GM21717 (cell line): ENCODE results near the gene PHF11.

Source experiments
- ATAC-seq: cut with Tn5 transposase; IDR thresholded peaks from one replicate; pipeline ENCODE4 v1.9.1; 2021; ENCODE audit warnings: mild to moderate bottlenecking, moderate library complexity; ENCODE audit not compliant: unreplicated experiment

Gene PHF11

GRCh38 chr13:49497272-49497671, 1.5 kb downstream of the PHF11 start:
- no peak for ATAC-seq

GRCh38 chr13:49498206-49498605, 2.5 kb downstream of the PHF11 start:
- ATAC-seq = no peak

DNA sequence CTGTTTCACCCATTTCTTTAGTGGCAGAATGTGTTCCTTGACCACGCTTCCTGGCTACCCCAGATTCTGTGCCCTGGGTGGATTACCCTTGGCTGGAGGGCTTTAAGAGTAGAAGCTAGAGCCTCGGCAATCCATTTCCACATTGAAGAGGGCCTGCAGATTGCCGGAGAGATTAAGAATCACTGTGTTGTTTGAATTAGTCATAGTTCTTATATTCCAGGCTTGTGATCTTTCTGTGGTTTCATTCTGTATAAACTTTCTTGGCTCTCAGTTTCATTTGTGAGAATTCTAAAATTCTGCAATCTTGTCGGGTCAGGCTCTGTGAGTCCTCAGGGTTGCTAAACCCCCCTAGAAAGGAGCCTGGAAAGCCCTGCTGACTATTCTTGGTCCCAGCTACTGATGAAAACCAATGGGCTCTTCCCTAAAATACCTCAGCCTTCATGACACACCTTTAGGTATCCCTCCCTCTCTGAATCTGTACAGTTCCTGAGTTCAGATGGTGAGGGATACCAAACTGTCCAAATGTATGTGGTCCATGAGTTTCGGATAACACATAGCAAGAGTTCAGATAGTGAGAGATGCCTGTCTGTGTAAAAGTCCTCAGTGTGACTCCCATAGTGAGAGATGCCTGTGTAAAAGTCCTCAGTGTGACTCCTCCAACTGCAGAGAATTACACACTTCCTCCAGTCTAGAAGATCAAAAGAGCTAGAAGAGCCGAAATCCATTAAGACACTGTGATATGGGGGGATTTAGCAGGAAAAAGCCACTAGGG, 4.3 kb downstream of the PHF11 start:
- no peak for ATAC-seq

- ATAC-seq = no peak
These were observed 7.2 kb downstream of the PHF11 start for GRCh38 chr13:49502954-49503353.

DNA sequence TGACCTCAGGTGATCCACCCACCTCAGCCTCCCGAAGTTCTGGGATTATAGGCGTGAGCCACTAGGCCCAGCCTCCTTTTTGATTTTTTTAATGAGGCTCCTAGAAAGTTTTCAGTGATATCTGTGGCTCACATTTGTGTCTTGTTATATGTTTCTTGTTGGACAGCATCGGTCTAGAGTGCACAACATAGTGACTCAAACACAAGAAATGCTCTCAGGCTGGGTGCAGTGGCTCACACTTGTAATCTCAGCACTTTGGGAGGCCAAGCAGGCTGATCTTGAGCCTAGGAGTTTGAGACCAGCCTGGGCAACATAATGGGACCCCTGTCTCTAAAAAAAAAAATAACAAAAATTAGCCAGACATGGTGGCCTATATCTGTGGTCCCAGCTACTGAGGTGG, 8.2 kb downstream of the PHF11 start:
- ATAC-seq = no peak

DNA sequence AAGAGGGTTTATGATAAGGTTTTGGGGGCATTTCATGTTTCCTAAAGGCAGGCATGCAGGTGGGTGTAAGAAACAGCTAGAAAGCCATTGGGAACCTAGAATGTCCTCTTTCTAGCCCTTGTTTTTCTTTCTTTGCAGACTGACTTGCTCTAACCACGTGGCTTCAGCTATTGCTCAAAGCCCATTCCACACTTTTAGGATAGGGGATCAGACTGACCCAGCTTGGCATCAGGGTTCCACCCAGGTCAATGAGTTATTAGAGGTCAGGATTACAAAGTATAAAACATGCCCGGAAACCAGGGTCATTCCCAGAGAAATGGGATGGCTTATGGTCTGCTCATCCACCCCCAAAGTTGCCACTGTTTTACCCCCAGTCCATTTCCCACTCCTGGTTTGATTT, 16.8 kb downstream of the PHF11 start:
- no peak for ATAC-seq

DNA sequence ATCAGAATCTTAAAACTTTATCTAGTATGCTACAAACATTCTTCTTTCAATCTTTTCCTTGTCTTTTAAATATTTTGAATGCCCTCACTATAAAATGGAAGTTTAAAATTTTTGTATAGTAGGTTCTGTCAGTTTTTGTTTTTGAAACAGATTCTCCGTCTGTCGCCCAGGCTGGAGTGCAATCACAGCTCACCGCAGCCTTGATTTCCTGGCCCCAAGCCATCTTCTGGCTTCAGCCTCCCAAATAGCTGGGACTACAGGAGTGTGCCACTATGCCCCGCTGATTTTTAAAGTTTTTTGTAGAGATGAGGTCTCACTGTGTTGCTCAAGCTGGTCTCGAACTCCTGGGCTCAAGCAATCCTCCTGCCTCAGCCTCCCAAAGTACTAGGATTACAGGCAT, 20.7 kb downstream of the PHF11 start:
- ATAC-seq = no peak

- ATAC-seq = no peak
These were observed 21.7 kb downstream of the PHF11 start for GRCh38 chr13:49517461-49517860.

DNA sequence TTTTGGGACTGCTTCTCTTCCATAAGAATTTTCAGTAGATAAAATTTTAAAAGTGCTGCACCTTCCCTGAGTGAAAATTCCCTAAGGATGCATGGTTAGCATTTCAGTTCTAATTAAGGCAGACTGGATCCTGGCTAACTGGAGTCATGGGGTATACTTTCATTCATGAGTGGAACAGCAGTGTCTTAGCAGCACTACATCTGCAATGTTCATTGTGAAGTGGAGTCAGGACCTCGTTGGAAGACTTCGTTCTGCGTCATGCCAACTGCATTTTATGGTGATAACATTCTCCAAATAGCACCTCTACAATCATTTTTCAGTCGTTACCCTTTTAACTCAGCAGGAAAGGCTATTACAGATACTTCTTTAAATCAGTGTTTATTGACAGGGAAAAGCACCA, 25.5 kb downstream of the PHF11 start:
- no peak for ATAC-seq

- ATAC-seq = no peak
These were observed 29.2 kb downstream of the PHF11 start for GRCh38 chr13:49524740-49525501.

- ATAC-seq = no peak
These were observed 31.4 kb downstream of the PHF11 start for GRCh38 chr13:49527123-49527522.

DNA sequence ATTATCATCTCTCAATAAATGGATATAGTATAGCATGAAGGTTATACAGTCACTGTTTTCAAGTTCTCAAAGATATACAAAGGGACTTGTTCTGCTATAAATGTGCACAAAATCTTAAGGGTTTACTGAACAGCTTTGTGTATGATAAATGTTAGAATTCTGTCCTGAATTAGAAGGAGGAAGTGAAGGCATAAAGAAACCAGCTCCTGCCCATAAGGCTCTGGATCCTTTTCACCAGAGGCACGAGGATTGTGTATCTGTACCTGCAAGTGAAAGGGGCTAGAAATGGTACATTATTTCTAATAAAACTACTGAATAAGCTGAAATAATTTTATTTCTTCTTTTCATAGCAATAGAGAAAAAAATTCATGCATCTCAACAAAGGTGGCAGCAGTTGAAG, 32.4 kb downstream of the PHF11 start:
- no peak for ATAC-seq

DNA sequence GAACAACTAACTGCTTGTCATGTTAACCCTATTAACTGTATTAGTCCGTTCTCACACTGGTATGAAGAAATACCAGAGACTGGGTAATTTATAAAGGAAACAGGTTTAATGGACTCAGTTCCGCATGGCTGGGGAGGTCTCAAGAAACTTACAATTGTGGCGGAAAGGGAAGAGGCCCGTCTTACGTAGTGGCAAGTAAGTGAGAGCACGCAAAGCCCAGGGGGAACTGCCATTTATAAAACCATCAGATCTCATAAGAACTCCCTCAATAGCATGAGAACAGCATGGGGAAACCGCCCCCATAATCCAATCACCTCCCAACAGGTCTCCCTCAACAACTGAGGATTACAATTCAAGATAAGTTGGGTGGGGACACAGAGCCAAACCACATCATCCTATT, 34.7 kb downstream of the PHF11 start:
- ATAC-seq = no peak

GRCh38 chr13:49532593-49532992, 36.8 kb downstream of the PHF11 start:
- no peak for ATAC-seq

DNA sequence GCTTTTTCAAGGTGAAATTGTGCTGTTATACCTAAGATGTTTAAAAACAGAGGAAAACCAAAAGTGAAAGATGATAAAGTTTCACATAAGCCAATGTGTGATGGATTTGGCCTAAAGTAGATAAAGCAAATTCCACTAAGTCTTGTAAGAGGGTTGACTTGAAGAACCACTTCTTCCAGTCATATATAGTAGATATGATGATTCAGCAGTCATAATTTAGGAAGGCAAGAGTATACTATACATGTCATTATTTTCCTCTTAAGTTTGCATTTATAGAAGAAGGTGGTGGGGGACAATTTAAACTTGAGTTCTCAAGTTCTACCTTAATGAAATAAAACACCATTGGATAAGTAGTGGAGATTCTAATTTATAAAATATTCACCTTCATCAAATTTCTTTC, 37.3 kb downstream of the PHF11 start:
- ATAC-seq = no peak

GRCh38 chr13:49533591-49534269, 38.0 kb downstream of the PHF11 start:
- no peak for ATAC-seq

- ATAC-seq = no peak
These were observed 40.6 kb downstream of the PHF11 start for GRCh38 chr13:49536144-49536873.

GRCh38 chr13:49538404-49538803, 42.7 kb downstream of the PHF11 start:
- no peak for ATAC-seq

DNA sequence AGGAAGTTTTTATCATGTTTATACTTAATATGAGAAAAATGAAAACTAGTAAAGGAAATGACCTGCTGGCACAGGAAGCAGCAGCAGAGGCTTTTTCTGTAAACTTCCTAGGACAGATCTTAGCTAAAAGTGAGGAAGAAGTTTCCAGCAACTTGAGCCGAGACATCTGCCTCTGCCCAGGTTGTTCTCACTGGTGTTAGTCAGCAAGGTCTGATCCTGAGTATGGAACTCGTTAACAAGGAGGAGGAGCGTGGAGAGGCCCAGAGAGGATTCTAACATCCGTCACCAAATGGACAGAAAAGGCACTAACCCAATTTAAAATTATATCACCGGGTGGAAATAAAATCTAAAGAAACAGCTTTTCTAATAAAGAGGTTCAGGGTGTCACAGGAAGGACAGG, 43.6 kb downstream of the PHF11 start:
- no peak for ATAC-seq

- no peak for ATAC-seq
These were observed 44.0 kb downstream of the PHF11 start for GRCh38 chr13:49539746-49540145.

DNA sequence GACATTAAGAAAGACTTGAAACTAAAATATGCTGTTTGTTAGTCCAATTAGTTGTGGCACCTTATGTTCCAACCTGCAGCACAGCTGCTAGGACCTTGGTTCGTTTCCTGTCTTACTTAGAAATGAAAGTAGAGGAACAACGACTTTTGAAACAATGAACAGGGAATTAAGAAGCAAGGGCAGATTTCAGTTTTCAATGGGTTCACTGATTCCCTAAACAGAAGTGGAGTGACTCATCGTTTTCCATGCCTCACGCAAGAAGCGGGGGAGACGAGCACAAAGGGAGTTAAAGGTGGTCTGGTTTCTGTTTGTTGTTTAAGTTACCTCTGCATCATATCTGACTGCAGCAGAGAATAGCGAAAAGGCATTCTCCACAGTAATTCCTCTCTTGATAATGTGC, 44.8 kb downstream of the PHF11 start:
- ATAC-seq = no peak
